GM19043 (cell line): Measurements from ENCODE around the gene KLHL14.
"Not testable (repeated sequence)": the region's sequence is repeated elsewhere in the genome, so short reads cannot be mapped to it uniquely, and the experiment has no call there.

Source experiments
- ATAC-seq: cut with Tn5 transposase; IDR thresholded peaks from one replicate; pipeline ENCODE4 v1.9.1; 2021; ENCODE audit warnings: low read depth; ENCODE audit not compliant: unreplicated experiment

KLHL14 gene

GRCh38 chr18:32772581-32773381 is at the start of gene KLHL14:
Gene KLHL14 (minus strand): TSS chr18:32773023. CDS start chr18:32770591, 2,432 bp downstream.
- no peak for ATAC-seq

GRCh38 chr18:32822197-32822596 is 49.4 kb upstream of the KLHL14 start:
- ATAC-seq, result no peak

- ATAC-seq, result no peak
Measured at GRCh38 chr18:32815881-32816280, 43.1 kb upstream of the KLHL14 start.

- ATAC-seq, result no peak
Measured at GRCh38 chr18:32812342-32812741, 39.5 kb upstream of the KLHL14 start.

GRCh38 chr18:32810314-32810713 is 37.5 kb upstream of the KLHL14 start:
- no peak for ATAC-seq

GRCh38 chr18:32805354-32805753 is 32.5 kb upstream of the KLHL14 start:
- no peak for ATAC-seq

GRCh38 chr18:32804134-32804888 is 31.5 kb upstream of the KLHL14 start:
- ATAC-seq, result no peak

- peak; percentile 93 for ATAC-seq
Measured at GRCh38 chr18:32803568-32803967, 30.7 kb upstream of the KLHL14 start.

- ATAC-seq, result peak; percentile 57
Measured at GRCh38 chr18:32802591-32803451, 30.0 kb upstream of the KLHL14 start.

GRCh38 chr18:32801228-32801627 is 28.4 kb upstream of the KLHL14 start:
- ATAC-seq, result no peak

GRCh38 chr18:32798209-32798960 is 25.6 kb upstream of the KLHL14 start:
- no peak for ATAC-seq

GRCh38 chr18:32794667-32795066 is 21.8 kb upstream of the KLHL14 start:
- not testable (repeated sequence) for ATAC-seq

- no peak for ATAC-seq
Measured at GRCh38 chr18:32779010-32779409, 6.2 kb upstream of the KLHL14 start.

GRCh38 chr18:32777049-32777448 is 4.2 kb upstream of the KLHL14 start:
- ATAC-seq, result no peak

- no peak for ATAC-seq
Measured at GRCh38 chr18:32776561-32776960, 3.7 kb upstream of the KLHL14 start.

- ATAC-seq, result no peak
Measured at GRCh38 chr18:32775628-32776027, 2.8 kb upstream of the KLHL14 start.

GRCh38 chr18:32773382-32773712 is 524 bp upstream of the KLHL14 start:
- no peak for ATAC-seq

GRCh38 chr18:32771871-32772580 is 797 bp downstream of the KLHL14 start:
- ATAC-seq, result no peak

- no peak for ATAC-seq
Measured at GRCh38 chr18:32771169-32771751, 1.6 kb downstream of the KLHL14 start.
